ENCODE measurements around the gene SCML2.

DNA sequence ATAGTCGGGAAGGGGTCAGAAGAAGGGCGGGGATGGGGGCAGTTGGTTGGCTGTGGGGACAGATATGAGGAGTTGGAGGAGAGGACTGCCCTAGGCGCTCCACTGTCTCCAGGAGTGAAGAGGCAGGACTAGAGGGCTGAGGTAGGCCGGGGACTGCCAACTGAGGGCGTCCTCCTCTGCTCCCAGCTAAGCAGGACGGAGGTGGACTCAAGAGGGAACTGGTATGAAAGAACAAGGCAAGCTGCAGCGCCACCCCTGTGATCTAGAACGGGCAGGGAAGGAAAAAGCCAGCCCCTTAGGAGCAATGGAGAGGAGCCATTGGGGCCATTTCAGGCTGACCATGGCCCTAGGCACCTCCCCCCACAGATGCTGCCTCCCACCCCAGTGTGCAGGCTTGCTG lies 147.8 kb downstream of the SCML2 start:
- TF ChIP-seq, protein P1, sequence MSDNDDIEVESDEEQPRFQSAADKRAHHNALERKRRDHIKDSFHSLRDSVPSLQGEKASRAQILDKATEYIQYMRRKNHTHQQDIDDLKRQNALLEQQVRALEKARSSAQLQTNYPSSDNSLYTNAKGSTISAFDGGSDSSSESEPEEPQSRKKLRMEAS (IDR thresholded peaks at IDR 0.05; ENCODE audit: low read depth, low read length) = no peak
- TF ChIP-seq CTCF (IDR thresholded peaks at IDR 0.05; ENCODE audit: low read depth, low read length) (no peak), POLR2A (IDR thresholded peaks at IDR 0.05; ENCODE audit: extremely low read depth, insufficient read length) (no peak), MYC (IDR thresholded peaks at IDR 0.05; ENCODE audit: low read depth, low read length) (no peak)
